ENCODE data around the gene SLC26A4. TPM values are rescaled to one million over a fixed set of nuclear protein-coding genes. Genes with fewer than 3 reads are reported as not detected.

SLC26A4 gene
- total RNA-seq, 4 donors from 2014 or later = 0.65 to 2.2 (median 0.98) TPM

- TF ChIP-seq, protein P1, sequence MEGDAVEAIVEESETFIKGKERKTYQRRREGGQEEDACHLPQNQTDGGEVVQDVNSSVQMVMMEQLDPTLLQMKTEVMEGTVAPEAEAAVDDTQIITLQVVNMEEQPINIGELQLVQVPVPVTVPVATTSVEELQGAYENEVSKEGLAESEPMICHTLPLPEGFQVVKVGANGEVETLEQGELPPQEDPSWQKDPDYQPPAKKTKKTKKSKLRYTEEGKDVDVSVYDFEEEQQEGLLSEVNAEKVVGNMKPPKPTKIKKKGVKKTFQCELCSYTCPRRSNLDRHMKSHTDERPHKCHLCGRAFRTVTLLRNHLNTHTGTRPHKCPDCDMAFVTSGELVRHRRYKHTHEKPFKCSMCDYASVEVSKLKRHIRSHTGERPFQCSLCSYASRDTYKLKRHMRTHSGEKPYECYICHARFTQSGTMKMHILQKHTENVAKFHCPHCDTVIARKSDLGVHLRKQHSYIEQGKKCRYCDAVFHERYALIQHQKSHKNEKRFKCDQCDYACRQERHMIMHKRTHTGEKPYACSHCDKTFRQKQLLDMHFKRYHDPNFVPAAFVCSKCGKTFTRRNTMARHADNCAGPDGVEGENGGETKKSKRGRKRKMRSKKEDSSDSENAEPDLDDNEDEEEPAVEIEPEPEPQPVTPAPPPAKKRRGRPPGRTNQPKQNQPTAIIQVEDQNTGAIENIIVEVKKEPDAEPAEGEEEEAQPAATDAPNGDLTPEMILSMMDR (IDR thresholded peaks at IDR 0.05) = no peak
- ATAC-seq (ENCODE audit: low FRiP score) = peak; percentile 37
Observed at GRCh38 chr7:107659666-107660065, 962 bp upstream of the SLC26A4 start.

DNA sequence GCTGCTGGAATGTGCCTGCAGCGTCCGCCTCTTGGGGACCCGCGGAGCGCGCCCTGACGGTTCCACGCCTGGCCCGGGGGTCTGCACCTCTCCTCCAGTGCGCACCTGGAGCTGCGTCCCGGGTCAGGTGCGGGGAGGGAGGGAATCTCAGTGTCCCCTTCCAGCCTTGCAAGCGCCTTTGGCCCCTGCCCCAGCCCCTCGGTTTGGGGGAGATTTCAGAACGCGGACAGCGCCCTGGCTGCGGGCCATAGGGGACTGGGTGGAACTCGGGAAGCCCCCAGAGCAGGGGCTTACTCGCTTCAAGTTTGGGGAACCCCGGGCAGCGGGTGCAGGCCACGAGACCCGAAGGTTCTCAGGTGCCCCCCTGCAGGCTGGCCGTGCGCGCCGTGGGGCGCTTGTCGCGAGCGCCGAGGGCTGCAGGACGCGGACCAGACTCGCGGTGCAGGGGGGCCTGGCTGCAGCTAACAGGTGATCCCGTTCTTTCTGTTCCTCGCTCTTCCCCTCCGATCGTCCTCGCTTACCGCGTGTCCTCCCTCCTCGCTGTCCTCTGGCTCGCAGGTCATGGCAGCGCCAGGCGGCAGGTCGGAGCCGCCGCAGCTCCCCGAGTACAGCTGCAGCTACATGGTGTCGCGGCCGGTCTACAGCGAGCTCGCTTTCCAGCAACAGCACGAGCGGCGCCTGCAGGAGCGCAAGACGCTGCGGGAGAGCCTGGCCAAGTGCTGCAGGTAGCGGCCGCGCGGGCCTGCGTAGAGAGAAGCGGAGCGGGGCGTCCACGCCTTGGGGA is 645 bp downstream of the SLC26A4 start:
- ATAC-seq (ENCODE audit: low FRiP score) (peak; percentile 47), DNase-seq (ENCODE audit: low spot score) (no peak)
- TF ChIP-seq, protein P1 (IDR thresholded peaks at IDR 0.05) = no peak

More at GRCh38 chr7:107659666-107660065, 962 bp upstream of the SLC26A4 start:
- no peak for DNase-seq (ENCODE audit: low spot score)

DNA sequence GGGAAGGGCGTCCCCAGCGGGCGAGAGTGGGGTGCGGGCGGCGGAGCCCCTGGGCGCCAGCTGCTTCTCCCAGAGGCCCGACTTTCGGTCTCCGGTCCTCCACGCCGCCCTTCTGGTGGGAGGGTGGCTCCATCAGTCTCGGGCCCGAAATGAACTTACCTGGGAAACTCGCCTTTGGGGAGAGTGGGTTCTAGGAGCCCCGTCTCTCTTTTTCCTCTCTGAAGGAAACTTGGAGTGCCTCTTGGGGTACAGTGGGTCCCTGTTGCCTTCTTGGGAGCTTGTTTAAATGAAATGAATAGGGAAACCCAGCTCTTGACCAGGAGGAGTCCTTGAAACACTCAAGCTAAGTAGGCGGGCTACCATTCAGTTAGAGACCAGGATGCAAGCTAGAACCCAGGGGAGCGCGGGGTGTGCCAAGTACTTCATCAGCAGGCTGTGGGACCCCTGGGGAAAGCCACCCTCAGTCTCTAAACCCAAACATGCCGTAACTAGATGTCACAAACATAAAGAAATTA is 1.3 kb downstream of the SLC26A4 start:
- ATAC-seq (ENCODE audit: low FRiP score) = peak; percentile 50
- DNase-seq (ENCODE audit: low spot score) = no peak
- TF ChIP-seq, protein P1 (IDR thresholded peaks at IDR 0.05) = no peak

- ATAC-seq (ENCODE audit: low FRiP score) = no peak
- TF ChIP-seq, protein P1 (IDR thresholded peaks at IDR 0.05) = no peak
- DNase-seq (ENCODE audit: low spot score) = no peak
Observed at GRCh38 chr7:107663196-107663595, 2.6 kb downstream of the SLC26A4 start.

- ATAC-seq (ENCODE audit: low FRiP score) (peak; percentile 45), DNase-seq (ENCODE audit: low spot score) (no peak)
- TF ChIP-seq, protein P1 (IDR thresholded peaks at IDR 0.05) = no peak
Observed at GRCh38 chr7:107666790-107667189, 6.2 kb downstream of the SLC26A4 start.

DNA sequence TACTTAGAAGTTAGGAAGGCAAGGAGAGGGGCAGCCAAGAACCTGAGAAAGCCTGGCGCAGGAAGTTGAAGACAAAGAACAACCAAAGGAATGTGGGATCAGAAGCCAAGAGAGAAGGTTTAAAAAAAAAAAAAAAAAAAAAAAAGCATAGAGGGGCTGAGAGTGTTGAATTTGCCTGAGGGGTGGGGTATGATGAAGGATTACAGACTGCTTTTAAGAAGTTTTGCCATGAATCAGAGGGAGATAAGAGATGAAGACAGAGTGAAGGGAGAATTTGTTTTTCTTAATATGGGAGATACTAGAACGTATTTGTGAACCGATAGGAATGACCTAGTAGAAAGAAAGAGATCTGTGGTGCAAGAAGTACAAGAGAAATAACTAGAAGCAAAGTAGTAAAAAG is 6.7 kb downstream of the SLC26A4 start:
- peak; percentile 63 for ATAC-seq (ENCODE audit: low FRiP score)

More for the DNA sequence above, 6.7 kb downstream of the SLC26A4 start:
- no peak for DNase-seq (ENCODE audit: low spot score)
- TF ChIP-seq, protein P1 (IDR thresholded peaks at IDR 0.05) = no peak

Measured in omental fat pad (tissue), 4 donors.